Adrenal gland (tissue), 12 donors: ENCODE data around the gene PHIP. TPM values are rescaled to one million over a fixed set of nuclear protein-coding genes. Genes with fewer than 3 reads are reported as not detected.

Source experiments
- DNase-seq, 7 donors: peaks; one replicate each; pipeline ENCODE4 v3.0.0-alpha.2; 2019 to 2020
- H3K27ac ChIP-seq, 5 donors: fragments of 200-600 bp; sonication (generic) in 4 of 5; 1 replicate in 3 of 5; 2 replicates in 2 of 5; pipeline versions ENCODE4 v1.5.1 to v1.8.0; 2016 to 2020; ENCODE audit warnings: mild to moderate bottlenecking in 1 of 5
- H3K27me3 ChIP-seq: fragments of 200-600 bp; 2 replicates; pipeline ENCODE4 v1.8.0; 2021
- H3K36me3 ChIP-seq, 2 donors: fragments of 200-600 bp; replicated peaks in 1 of 2; 1 replicate in 1 of 2; 2 replicates in 1 of 2; pipeline versions ENCODE4 v1.5.1 to v1.8.0; 2018 to 2022
- H3K4me1 ChIP-seq, 2 donors: fragments of 200-600 bp; replicated peaks in 1 of 2; 1 replicate in 1 of 2; 2 replicates in 1 of 2; pipeline versions ENCODE4 v1.5.1 to v1.8.0; 2018 to 2021
- H3K4me3 ChIP-seq, 4 donors: fragments of 200-600 bp; sonication (generic) in 3 of 4; one replicate each; pipeline ENCODE4 v1.5.1; 2016 to 2018
- H3K9me3 ChIP-seq, 3 donors: fragments of 200-600 bp; sonication (generic) in 1 of 3; replicated peaks in 1 of 3; 1 replicate in 2 of 3; 2 replicates in 1 of 3; pipeline versions ENCODE4 v1.5.1 to v1.8.0; 2016 to 2021
- CTCF ChIP-seq, 6 experiments: fragments of 450-650 bp in 4 of 6; fragments of 200-600 bp in 2 of 6; sonication (generic) in 1 of 6; IDR thresholded peaks; 1 replicate in 5 of 6; 2 replicates in 1 of 6; pipeline versions ENCODE4 v1.5.1 to v1.8.0; 2016 to 2021; ENCODE audit warnings: antibody characterized with exemption in 6 of 6, mild to moderate bottlenecking in 2 of 6, moderate library complexity in 1 of 6
- POLR2A ChIP-seq, 2 donors: fragments of 450-650 bp; IDR thresholded peaks; one replicate each; pipeline ENCODE4 v1.6.1; 2017; ENCODE audit warnings: antibody characterized with exemption in 2 of 2, mild to moderate bottlenecking in 2 of 2, moderate library complexity in 1 of 2
- WGBS, 4 donors: extraction: QIAGEN DNeasy Blood & Tissue Kit in 2 of 4; methylation state at CpG; one replicate each; pipeline versions ENCODE4 v1.1.5 to v1.1.7; 2013 to 2017; 5-methylcytosine and 5-hydroxymethylcytosine counted together
- intact Hi-C, 2 donors: fragments of 100-400 bp; cut with DNase I; formaldehyde crosslinking; loops; one replicate each; pipeline versions ENCODE4 v1.14.1 to v1.15.0; 2022 to 2023
- polyA plus RNA-seq, 3 donors: library from polyadenylated mRNA; stranded (reverse); fragments of 200-250 nt in 2 of 3; fragments of 350-450 nt in 1 of 3; fragmentation: Illumina TruSeq in 1 of 3; extraction: RNeasy Lipid Tissue Mini Kit (QIAGEN cat#74804) in 1 of 3; gene quantifications; one replicate each; pipeline ENCODE4 v1.2.3, GENCODE V29; 2013 to 2014
- total RNA-seq, 9 donors: library from RNA; depleted of rRNA in 4 of 9; stranded (reverse); fragments of >200 nt in 4 of 9; fragments of 120-200 nt in 1 of 9; fragmentation: NEBNext Ultra II Directional in 1 of 9; extraction: Animal tissue kit (Norgen Biotek cat#: 25700) in 1 of 9; gene quantifications; one replicate each; pipeline versions ENCODE4 v1.1.0 to v1.2.4, GENCODE V29; 2013 to 2023
- donor health status: healthy with polysubstance abuse.
- donor health status: Bipolar disorder and iron deficiency.
- donor health status: DM: yes; HTN: yes; CAD: no.
- donor health status: DM: no; HTN: no; CAD: no.
- donor health status: DM: no; HTN: no; CAD: no.
- donor health status: DM: yes; HTN: yes; CAD: no.

PHIP gene
- total and polyA plus RNA-seq, 12 donors = 7.7 to 24.1 (median 16.8) TPM

GRCh38 chr6:78952362-78952761 lies 125.7 kb downstream of the PHIP start:
- Histone ChIP-seq H3K27ac (no peak overlapping the region), H3K4me1 (no peaks in the 10 kb centered on the region), H3K4me3 (no peak overlapping the region), H3K9me3 (peaks cover 0 to 6% (median 5%) of the 10 kb centered on the region in 3 donors), H3K27me3 (no peaks in the 10 kb centered on the region), H3K36me3 (peaks cover 0 to 37% of the 10 kb centered on the region in 2 donors)
- no peak for DNase-seq
- WGBS, 4 donors = 96 to 100% (median 98%) methylated on average over 1 of the region's 1 CpG
- intact Hi-C loops = no loop called here
- no peak for TF ChIP-seq POLR2A (IDR thresholded peaks at IDR 0.05)
- TF ChIP-seq CTCF (IDR thresholded peaks at IDR 0.05) = no peak

- H3K4me1 ChIP-seq = no peaks in the 10 kb centered on the region
- peaks cover 0 to 6% (median 0%) of the 10 kb centered on the region in 3 donors for H3K9me3 ChIP-seq
- WGBS, 4 donors = 97 to 99% (median 98%) methylated on average over 3 of the region's 3 CpGs
- no peaks in the 10 kb centered on the region for H3K27me3 ChIP-seq
- no peak for TF ChIP-seq POLR2A (IDR thresholded peaks at IDR 0.05)
- TF ChIP-seq CTCF (IDR thresholded peaks at IDR 0.05) = no peak
- intact Hi-C loops = no loop called here
- no peak overlapping the region for H3K27ac ChIP-seq
- H3K4me3 ChIP-seq = no peak overlapping the region
- peaks cover 0 to 52% of the 10 kb centered on the region in 2 donors for H3K36me3 ChIP-seq
- DNase-seq = no peak
These were observed 129.3 kb downstream of the PHIP start for GRCh38 chr6:78948785-78949184.

- H3K27ac ChIP-seq = no peak overlapping the region
- no peak for DNase-seq
- H3K4me1 ChIP-seq = no peaks in the 10 kb centered on the region
- peaks cover 0 to 44% of the 10 kb centered on the region in 2 donors for H3K36me3 ChIP-seq
- H3K4me3 ChIP-seq = no peak overlapping the region
- intact Hi-C loops = no loop called here
- no peaks in the 10 kb centered on the region for H3K27me3 ChIP-seq
- 96 to 99% (median 98%) methylated on average over 2 of the region's 2 CpGs for WGBS, 4 donors
- TF ChIP-seq CTCF (IDR thresholded peaks at IDR 0.05) (no peak), POLR2A (IDR thresholded peaks at IDR 0.05) (no peak)
- H3K9me3 ChIP-seq = peaks cover 0 to 6% (median 0%) of the 10 kb centered on the region in 3 donors
These were observed 130.1 kb downstream of the PHIP start for GRCh38 chr6:78947962-78948361.

- TF ChIP-seq POLR2A (IDR thresholded peaks at IDR 0.05) = no peak
- intact Hi-C loops = no loop called here
- Histone ChIP-seq H3K36me3 (peaks cover 0 to 41% of the 10 kb centered on the region in 2 donors), H3K4me3 (no peak overlapping the region), H3K9me3 (peaks cover 0 to 6% (median 0%) of the 10 kb centered on the region in 3 donors), H3K4me1 (no peaks in the 10 kb centered on the region), H3K27me3 (no peaks in the 10 kb centered on the region), H3K27ac (no peak overlapping the region)
- DNase-seq = no peak
- WGBS, 4 donors = 86 to 91% (median 88%) methylated on average over 2 of the region's 2 CpGs
These were observed 130.5 kb downstream of the PHIP start for GRCh38 chr6:78947529-78947928.

- Histone ChIP-seq H3K4me1 (no peaks in the 10 kb centered on the region), H3K36me3 (peaks cover 0 to 45% of the 10 kb centered on the region in 2 donors), H3K27ac (no peak overlapping the region), H3K4me3 (no peak overlapping the region), H3K9me3 (peaks cover 0 to 6% (median 0%) of the 10 kb centered on the region in 3 donors), H3K27me3 (no peaks in the 10 kb centered on the region)
- intact Hi-C loops = no loop called here
- no peak for TF ChIP-seq POLR2A (IDR thresholded peaks at IDR 0.05)
- TF ChIP-seq CTCF (IDR thresholded peaks at IDR 0.05) = no peak
- no peak for DNase-seq
- WGBS, 4 donors = 97 to 100% (median 100%) methylated on average over 1 of the region's 1 CpG
These were observed 135.6 kb downstream of the PHIP start for GRCh38 chr6:78942446-78942845.
